ENCODE results near the gene SNRNP35.
"Not testable (repeated sequence)": the region's sequence is repeated elsewhere in the genome, so short reads cannot be mapped to it uniquely, and the experiment has no call there.

SNRNP35 gene

DNA sequence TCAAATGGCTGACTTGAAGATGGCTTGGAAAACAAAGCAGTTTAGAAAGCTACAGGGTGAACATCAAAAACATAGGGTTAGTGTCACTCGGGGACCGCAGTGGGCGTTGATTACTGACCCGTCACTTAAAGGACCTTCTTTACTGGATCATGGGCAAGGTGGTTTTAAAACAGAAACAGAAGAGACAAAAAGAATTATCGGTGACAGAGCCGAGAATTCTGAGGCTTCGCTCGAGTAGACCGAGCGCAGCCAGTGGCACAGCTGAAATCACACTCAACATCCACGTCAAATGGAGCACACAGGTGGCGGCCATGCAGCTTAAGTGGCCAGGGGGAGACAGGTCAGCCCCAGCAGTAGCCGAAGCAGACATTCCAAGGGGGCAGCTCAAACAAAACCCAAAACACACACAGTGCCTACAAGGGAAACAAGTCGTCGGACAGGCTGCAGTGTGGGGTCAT, 17.3 kb downstream of the SNRNP35 start:
- Histone ChIP-seq H3K36me3 (replicated peaks) (peaks cover 31% of the 10 kb centered on the region), H3K4me3 (ENCODE audit: low read depth, low read length) (no peak overlapping the region), H3K27me3 (replicated peaks) (no peaks in the 10 kb centered on the region), H3K27ac (no peak overlapping the region)
- TF ChIP-seq, protein P1, sequence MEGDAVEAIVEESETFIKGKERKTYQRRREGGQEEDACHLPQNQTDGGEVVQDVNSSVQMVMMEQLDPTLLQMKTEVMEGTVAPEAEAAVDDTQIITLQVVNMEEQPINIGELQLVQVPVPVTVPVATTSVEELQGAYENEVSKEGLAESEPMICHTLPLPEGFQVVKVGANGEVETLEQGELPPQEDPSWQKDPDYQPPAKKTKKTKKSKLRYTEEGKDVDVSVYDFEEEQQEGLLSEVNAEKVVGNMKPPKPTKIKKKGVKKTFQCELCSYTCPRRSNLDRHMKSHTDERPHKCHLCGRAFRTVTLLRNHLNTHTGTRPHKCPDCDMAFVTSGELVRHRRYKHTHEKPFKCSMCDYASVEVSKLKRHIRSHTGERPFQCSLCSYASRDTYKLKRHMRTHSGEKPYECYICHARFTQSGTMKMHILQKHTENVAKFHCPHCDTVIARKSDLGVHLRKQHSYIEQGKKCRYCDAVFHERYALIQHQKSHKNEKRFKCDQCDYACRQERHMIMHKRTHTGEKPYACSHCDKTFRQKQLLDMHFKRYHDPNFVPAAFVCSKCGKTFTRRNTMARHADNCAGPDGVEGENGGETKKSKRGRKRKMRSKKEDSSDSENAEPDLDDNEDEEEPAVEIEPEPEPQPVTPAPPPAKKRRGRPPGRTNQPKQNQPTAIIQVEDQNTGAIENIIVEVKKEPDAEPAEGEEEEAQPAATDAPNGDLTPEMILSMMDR (IDR thresholded peaks at IDR 0.05; ENCODE audit: low read depth, low read length, missing control alignments): no peak
- in situ Hi-C loops (cut with HindIII; ENCODE audit: low pct_ligation_motif_present, low sequenced_read_pairs): no loop called here
- no peak for DNase-seq

DNA sequence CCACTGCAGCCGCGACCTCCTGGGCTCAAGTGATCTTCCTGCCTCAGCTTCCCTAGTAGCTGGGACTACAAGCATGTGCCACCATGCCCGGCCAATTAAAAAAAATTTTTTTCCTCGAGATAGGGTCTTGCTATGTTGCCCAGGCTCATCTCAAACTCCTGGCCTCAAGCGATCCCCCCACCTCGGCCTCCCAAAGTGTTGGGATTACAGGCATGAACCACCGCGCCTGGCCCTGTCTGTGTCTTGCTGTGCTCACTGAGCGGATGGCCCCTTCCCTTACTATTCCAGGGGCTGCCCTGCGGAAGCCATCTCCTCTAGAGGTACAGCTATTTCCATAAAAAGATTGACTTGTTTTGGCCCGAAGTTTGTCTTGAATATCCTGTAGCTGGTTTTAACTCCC, 20.1 kb downstream of the SNRNP35 start:
- TF ChIP-seq, protein P1 (IDR thresholded peaks at IDR 0.05; ENCODE audit: low read depth, low read length, missing control alignments): no peak
- no peak for DNase-seq
- no peaks in the 10 kb centered on the region for H3K27me3 ChIP-seq (replicated peaks)
- peaks cover 24% of the 10 kb centered on the region for H3K36me3 ChIP-seq (replicated peaks)
- H3K27ac ChIP-seq: no peak overlapping the region
- no peak overlapping the region for H3K4me3 ChIP-seq (ENCODE audit: low read depth, low read length)
- in situ Hi-C loops (cut with HindIII; ENCODE audit: low pct_ligation_motif_present, low sequenced_read_pairs): no loop called here

DNA sequence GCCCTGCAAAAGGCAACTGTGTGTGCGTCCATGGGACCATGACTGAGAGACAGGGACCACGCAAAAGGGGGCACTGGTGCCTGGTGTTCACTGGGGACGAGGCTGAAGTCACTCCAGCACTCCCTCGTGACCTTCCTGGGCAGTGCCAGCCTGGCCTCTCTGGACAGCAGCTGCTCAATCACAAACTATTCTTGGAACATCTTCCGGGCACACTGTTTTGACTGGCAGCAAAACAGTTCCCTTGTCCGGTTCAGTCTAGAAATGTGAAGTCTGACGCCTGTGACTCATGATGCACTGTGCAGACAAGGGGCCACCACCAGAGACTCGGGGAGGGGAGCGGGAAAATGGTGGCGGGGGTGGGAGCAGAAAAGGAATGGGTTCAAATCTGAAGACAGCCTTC, 20.8 kb downstream of the SNRNP35 start:
- in situ Hi-C loops (cut with HindIII; ENCODE audit: low pct_ligation_motif_present, low sequenced_read_pairs): no loop called here
- peaks cover 22% of the 10 kb centered on the region for H3K36me3 ChIP-seq (replicated peaks)
- no peaks in the 10 kb centered on the region for H3K27me3 ChIP-seq (replicated peaks)
- no peak overlapping the region for H3K4me3 ChIP-seq (ENCODE audit: low read depth, low read length)
- peak; percentile 74 for DNase-seq
- TF ChIP-seq, protein P1 (IDR thresholded peaks at IDR 0.05; ENCODE audit: low read depth, low read length, missing control alignments): no peak
- H3K27ac ChIP-seq: peak overlapping the region; percentile 28

DNA sequence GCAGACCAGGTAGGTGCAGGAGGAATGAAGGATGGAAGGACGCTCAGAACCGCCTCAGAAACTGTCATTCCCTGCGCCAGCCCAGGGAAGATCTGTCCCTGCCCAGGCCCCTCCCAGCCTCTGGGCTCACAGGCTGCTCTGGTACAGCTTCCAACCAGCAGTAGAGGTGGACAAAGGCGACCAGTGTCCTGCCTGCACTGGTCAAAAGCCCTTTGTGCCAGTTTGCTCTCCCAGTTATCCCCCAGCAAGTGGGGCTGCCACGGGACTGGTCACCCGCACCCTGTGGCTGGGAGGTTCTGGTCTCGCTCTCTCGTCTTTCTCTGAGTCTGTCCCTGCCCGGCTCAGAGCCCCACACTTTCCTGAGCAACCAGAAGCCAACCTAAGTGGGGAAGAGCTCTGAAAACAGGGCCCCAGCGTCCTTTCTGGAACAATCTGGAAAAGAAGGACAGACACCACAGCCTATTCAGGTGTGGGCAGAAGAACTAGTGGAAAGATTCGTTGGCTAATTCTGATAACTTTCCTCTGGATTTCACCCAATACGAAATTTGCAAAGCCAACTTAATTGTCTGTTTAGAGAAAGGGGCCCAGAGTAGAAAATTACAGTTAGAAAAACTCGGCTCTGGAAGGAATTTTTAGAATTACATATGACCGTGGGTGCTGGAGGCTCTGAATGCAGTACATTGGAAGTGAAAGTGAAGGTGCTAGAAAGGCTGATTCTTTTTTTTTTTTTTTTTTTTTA, 21.7 kb downstream of the SNRNP35 start:
- H3K4me3 ChIP-seq (ENCODE audit: low read depth, low read length): no peak overlapping the region
- TF ChIP-seq, protein P1 (IDR thresholded peaks at IDR 0.05; ENCODE audit: low read depth, low read length, missing control alignments): no peak
- no peaks in the 10 kb centered on the region for H3K27me3 ChIP-seq (replicated peaks)
- in situ Hi-C loops (cut with HindIII; ENCODE audit: low pct_ligation_motif_present, low sequenced_read_pairs): no loop called here
- H3K27ac ChIP-seq: peak overlapping the region; percentile 28
- DNase-seq: no peak
- peaks cover 20% of the 10 kb centered on the region for H3K36me3 ChIP-seq (replicated peaks)

DNA sequence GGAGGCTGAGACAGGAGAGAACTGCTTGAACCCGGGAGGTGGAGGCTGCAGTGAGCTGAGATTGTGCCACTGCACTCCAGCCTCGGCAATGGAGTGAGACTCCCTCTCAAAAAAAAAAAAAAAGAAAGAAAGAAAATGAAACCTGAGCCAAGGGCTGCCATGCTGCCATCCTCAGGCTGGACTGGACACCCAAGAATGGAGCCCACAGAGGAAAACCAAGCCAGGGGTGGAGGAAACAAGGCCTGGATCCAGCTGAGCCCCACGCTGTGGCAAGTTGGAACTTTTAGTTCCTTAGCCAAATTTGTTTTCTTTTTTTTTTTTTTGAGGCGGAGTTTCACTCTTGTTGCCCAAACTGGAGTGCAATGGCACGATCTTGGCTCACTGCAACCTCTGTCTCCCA, 23.3 kb downstream of the SNRNP35 start:
- H3K4me3 ChIP-seq (ENCODE audit: low read depth, low read length); DNase-seq; in situ Hi-C loops (cut with HindIII; ENCODE audit: low pct_ligation_motif_present, low sequenced_read_pairs); H3K27me3 ChIP-seq (replicated peaks); H3K27ac ChIP-seq: not testable (repeated sequence)
- H3K36me3 ChIP-seq (replicated peaks): peaks cover 13% of the 10 kb centered on the region

DNA sequence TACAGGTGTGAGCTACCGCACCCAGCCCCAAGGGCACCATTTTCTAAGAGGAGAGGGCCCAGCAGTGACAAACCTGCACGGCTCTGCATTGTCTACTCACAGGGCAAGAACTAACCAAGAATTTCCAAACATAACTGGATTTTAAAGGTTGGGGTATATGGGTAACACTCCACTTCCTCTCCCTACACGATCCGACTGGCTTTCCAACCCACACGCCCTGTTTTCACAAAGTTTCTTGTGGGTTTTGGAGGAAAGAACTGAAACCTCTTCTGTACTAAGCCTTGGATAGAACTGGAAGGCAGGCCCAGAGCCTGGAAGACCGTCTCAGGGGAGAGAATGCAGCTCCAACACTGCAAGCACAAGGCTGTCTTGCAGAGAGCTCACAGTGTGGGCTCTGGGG, 24.9 kb downstream of the SNRNP35 start:
- DNase-seq: no peak
- in situ Hi-C loops (cut with HindIII; ENCODE audit: low pct_ligation_motif_present, low sequenced_read_pairs): no loop called here
- H3K36me3 ChIP-seq (replicated peaks): peaks cover 10% of the 10 kb centered on the region
- H3K27ac ChIP-seq: no peak overlapping the region
- no peaks in the 10 kb centered on the region for H3K27me3 ChIP-seq (replicated peaks)
- H3K4me3 ChIP-seq (ENCODE audit: low read depth, low read length): no peak overlapping the region
- TF ChIP-seq, protein P1 (IDR thresholded peaks at IDR 0.05; ENCODE audit: low read depth, low read length, missing control alignments): no peak
